ENCODE data around the gene DIP2C.

The DIP2C gene

DNA sequence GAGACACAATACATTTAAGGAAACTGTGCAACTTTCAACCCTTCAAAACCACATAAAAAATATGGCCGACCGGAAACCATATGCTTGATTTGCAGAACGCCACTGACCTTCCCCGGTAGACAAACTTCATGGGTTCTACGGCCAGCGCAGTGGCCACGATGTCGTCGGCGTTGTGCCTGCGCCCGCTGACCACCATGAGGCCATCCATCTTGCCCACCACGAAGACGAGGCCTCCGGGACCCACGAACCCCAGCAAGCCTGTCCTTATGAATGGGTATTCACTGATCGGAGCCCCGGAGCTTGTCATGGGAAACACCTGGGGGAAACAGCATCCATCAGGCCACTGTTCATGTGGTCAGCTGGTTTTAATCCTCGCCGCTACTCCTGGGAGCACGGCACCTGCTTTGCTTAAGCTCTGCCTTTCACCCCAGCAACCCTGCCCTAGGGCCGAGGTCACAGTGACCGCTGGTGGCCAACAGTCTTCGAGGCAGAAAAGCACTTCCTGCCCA lies 325.1 kb downstream of the DIP2C start:
- no peak for FAIRE-seq

DNA sequence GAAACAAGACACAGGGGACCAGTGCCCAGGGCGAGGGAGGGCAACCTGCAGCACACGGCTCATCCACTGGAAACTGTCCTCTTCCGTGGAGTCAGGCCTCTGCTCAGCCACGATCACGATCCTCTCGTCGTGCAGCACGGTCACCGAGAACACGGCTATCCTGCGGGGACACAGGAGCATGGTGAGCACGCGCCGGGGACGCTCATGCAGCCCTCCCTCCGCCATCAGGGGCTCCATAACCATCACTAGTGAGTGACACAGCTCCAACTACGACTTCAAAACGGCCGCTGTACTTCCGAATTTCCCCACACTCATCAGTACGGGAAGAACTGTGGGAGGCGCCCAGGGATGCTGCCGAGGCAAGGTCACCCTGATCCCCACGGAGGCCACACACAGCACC lies 326.3 kb downstream of the DIP2C start:
- no peak for FAIRE-seq
- TF ChIP-seq POLR2A (IDR thresholded peaks at IDR 0.05; ENCODE audit: low read depth, low read length) (no peak), POLR2AphosphoS5 (IDR thresholded peaks at IDR 0.05; ENCODE audit: low read depth, low read length) (no peak), TAF1 (IDR thresholded peaks at IDR 0.05; ENCODE audit: borderline replicate concordance, low read depth, low read length) (no peak)
- no peak for DNase-seq (ENCODE audit: insufficient read length)

More for the DNA sequence above, 325.1 kb downstream of the DIP2C start:
- no peak for DNase-seq (ENCODE audit: insufficient read length)
- TF ChIP-seq POLR2AphosphoS5 (IDR thresholded peaks at IDR 0.05; ENCODE audit: low read depth, low read length) (no peak), POLR2A (IDR thresholded peaks at IDR 0.05; ENCODE audit: low read depth, low read length) (no peak), TAF1 (IDR thresholded peaks at IDR 0.05; ENCODE audit: borderline replicate concordance, low read depth, low read length) (no peak)

- FAIRE-seq (no peak), DNase-seq (ENCODE audit: insufficient read length) (no peak)
- TF ChIP-seq POLR2A (IDR thresholded peaks at IDR 0.05; ENCODE audit: low read depth, low read length) (no peak), TAF1 (IDR thresholded peaks at IDR 0.05; ENCODE audit: borderline replicate concordance, low read depth, low read length) (no peak), POLR2AphosphoS5 (IDR thresholded peaks at IDR 0.05; ENCODE audit: low read depth, low read length) (no peak)
These were observed 328.0 kb downstream of the DIP2C start for GRCh38 chr10:361203-362081.

GRCh38 chr10:360653-361052 lies 328.8 kb downstream of the DIP2C start:
- TF ChIP-seq POLR2AphosphoS5 (IDR thresholded peaks at IDR 0.05; ENCODE audit: low read depth, low read length) = no peak
- no peak for TF ChIP-seq TAF1 (IDR thresholded peaks at IDR 0.05; ENCODE audit: borderline replicate concordance, low read depth, low read length)
- no peak for TF ChIP-seq POLR2A (IDR thresholded peaks at IDR 0.05; ENCODE audit: low read depth, low read length)
- FAIRE-seq (no peak), DNase-seq (ENCODE audit: insufficient read length) (no peak)

DNA sequence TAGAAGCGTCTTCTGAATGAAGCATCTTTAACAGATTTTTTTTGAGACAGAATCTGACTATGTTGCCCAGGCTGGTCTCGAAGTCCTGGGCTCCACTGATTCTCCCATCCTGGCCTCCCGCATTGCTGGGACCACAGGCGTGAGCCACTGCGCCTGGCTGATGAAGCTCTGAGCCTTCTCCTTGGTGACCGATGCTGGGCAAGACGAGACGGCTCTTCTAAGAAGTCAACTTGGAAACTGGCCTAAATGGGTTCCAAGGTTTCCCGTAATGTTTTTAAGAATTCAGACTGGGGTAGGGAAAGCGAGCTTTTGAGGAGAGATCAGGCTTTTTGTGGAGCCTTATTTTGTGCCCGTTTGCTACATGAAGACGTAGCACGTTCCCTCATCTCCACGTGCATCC lies 329.7 kb downstream of the DIP2C start:
- TF ChIP-seq POLR2AphosphoS5 (IDR thresholded peaks at IDR 0.05; ENCODE audit: low read depth, low read length) = no peak
- TF ChIP-seq TAF1 (IDR thresholded peaks at IDR 0.05; ENCODE audit: borderline replicate concordance, low read depth, low read length) = no peak
- no peak for TF ChIP-seq POLR2A (IDR thresholded peaks at IDR 0.05; ENCODE audit: low read depth, low read length)
- FAIRE-seq (no peak), DNase-seq (ENCODE audit: insufficient read length) (no peak)

GRCh38 chr10:359093-359492 lies 330.4 kb downstream of the DIP2C start:
- DNase-seq (ENCODE audit: insufficient read length) = no peak
- TF ChIP-seq POLR2AphosphoS5 (IDR thresholded peaks at IDR 0.05; ENCODE audit: low read depth, low read length) = no peak
- no peak for TF ChIP-seq POLR2A (IDR thresholded peaks at IDR 0.05; ENCODE audit: low read depth, low read length)
- no peak for TF ChIP-seq TAF1 (IDR thresholded peaks at IDR 0.05; ENCODE audit: borderline replicate concordance, low read depth, low read length)
- FAIRE-seq = no peak

DNA sequence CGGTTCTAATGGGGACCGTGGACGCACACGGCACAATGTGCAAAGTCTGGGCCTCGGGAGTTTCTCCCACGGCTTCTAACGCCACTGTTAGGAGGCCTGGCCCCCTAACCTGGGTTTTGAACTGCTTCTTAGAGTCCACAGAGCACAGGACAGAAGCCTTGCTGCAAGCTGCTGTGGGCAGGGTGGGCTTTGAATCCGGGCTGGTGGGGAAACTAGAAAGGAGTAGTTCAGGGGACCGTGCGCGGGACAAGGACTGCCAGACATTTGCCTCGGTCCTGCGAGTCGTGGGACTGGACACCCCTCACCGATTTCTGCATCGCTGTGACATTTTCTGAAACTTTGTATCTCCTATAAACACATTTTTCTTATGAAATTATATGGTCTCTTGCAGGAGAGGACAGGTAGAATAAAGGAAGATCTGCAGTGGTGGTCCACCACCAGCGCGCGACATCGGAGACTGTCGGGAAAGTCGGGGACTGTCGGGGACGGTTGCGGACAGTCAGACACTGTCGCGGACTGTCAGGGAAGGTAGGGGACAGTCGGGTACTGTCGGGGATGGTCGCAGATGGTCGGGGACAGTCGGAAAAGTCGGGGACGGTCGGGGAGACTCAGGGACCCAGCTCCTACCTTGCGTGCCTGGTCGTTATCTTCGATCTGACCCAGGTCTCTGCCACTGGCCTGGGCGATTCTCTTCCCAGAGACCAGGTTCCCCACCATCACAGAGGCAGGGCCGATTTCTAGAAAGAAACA lies 332.1 kb downstream of the DIP2C start:
- no peak for TF ChIP-seq POLR2AphosphoS5 (IDR thresholded peaks at IDR 0.05; ENCODE audit: low read depth, low read length)
- TF ChIP-seq TAF1 (IDR thresholded peaks at IDR 0.05; ENCODE audit: borderline replicate concordance, low read depth, low read length) = no peak
- no peak for TF ChIP-seq POLR2A (IDR thresholded peaks at IDR 0.05; ENCODE audit: low read depth, low read length)
- DNase-seq (ENCODE audit: insufficient read length) (no peak), FAIRE-seq (no peak)

GRCh38 chr10:356452-356851 lies 333.0 kb downstream of the DIP2C start:
- no peak for FAIRE-seq
- TF ChIP-seq TAF1 (IDR thresholded peaks at IDR 0.05; ENCODE audit: borderline replicate concordance, low read depth, low read length) (no peak), POLR2AphosphoS5 (IDR thresholded peaks at IDR 0.05; ENCODE audit: low read depth, low read length) (no peak), POLR2A (IDR thresholded peaks at IDR 0.05; ENCODE audit: low read depth, low read length) (no peak)
- DNase-seq (ENCODE audit: insufficient read length) = no peak

GRCh38 chr10:354901-355617 lies 334.4 kb downstream of the DIP2C start:
- FAIRE-seq = no peak
- no peak for DNase-seq (ENCODE audit: insufficient read length)
- TF ChIP-seq TAF1 (IDR thresholded peaks at IDR 0.05; ENCODE audit: borderline replicate concordance, low read depth, low read length) (no peak), POLR2A (IDR thresholded peaks at IDR 0.05; ENCODE audit: low read depth, low read length) (no peak), POLR2AphosphoS5 (IDR thresholded peaks at IDR 0.05; ENCODE audit: low read depth, low read length) (no peak)

DNA sequence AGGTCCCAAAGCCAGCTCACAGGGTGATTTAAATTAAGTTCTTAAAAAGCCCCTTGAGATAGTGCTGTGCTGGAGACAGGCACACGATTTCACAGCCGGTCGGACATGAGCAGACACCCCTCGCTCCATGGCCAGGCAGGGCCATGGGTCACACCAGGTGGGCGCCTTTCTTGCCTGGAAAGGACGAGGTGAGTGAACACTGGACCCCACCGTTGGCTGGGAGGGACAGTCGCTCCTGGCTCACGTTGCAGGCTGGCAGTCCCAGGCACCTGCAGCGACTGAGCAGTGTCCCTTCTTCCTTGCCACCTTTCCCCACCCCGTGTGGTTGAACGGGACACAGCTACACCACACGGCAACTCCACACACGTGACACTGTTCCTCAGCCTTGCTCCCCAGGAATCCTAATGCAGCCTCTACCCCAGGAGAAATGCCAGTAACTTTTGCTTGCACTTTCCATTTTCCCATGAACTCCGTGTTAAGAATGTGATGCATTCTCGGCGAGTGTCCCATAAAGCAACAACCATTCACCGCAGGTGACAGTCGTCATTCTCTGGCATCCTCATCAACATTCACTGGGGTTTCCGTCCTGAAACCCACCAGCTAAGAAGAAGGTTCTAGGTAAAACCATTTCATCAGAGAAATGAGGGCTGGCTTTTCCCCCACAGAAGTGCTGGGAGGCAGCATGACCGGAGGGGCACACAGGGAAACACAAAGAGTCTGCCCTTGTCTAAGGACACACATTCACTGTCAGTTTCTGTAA lies 336.8 kb downstream of the DIP2C start:
- DNase-seq (ENCODE audit: insufficient read length) (no peak), FAIRE-seq (no peak)
- TF ChIP-seq TAF1 (IDR thresholded peaks at IDR 0.05; ENCODE audit: borderline replicate concordance, low read depth, low read length) (no peak), POLR2A (IDR thresholded peaks at IDR 0.05; ENCODE audit: low read depth, low read length) (no peak), POLR2AphosphoS5 (IDR thresholded peaks at IDR 0.05; ENCODE audit: low read depth, low read length) (no peak)

Measured in GM12892 (cell line).